T follicular helper cell (primary cell): Measurements from ENCODE around the gene TRPM2.
A peak's percentile ranks its signal among the peaks of the same experiment; 100 is the strongest.

ENCODE experiments used
- DNase-seq: peaks from one replicate; pipeline ENCODE4 v3.0.0-alpha.2; 2020; ENCODE audit warnings: low read depth

The TRPM2 gene

GRCh38 chr21:44445145-44445812 lies 91.9 kb downstream of the TRPM2 start:
- DNase-seq = no peak

DNA sequence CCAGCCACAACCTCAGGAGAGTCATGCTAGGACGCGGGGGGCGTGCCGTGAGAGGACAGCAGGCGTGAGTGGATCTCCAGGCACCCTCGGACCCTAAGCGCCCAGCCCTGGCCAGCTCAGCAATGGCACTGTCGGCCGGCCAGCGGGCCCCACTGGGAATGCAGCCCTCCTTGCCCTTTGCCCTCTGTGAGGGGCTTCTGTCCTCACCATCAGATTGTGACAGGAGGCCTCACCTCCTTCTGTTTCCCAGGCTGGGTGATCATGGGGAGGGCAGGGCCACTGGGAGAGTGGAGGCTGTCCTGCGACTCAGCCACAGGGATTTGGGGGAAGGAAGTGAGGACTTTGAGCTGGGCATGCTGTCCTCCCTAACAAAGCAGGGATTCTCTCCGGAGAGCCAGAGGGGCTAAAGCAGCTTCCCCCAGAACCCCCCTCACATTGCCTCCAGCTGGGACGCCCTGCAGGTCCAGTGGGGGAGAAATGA lies 95.3 kb downstream of the TRPM2 start:
- no peak for DNase-seq

GRCh38 chr21:44449473-44450363 lies 96.3 kb downstream of the TRPM2 start:
- DNase-seq = no peak

DNA sequence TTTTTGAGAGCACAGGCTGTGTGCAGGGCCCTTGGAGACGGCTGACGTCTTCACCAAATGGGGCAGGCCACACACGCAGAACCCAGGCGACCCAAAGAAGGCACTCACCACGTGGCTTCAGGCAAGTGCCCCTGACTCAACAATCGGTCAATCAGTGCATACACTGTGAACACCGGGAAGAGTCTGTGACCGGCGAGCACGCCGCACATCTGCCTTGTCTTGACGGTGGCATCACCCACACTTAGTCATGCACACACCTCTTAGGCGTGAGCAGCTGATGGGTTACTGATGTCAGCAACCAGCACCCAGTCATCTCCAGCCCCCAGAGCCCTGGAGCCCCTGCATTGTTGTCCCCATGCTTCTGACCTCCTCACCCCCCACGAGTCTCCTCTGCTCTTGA lies 97.0 kb downstream of the TRPM2 start:
- DNase-seq = no peak

GRCh38 chr21:44450999-44451398 lies 97.6 kb downstream of the TRPM2 start:
- DNase-seq = no peak

DNA sequence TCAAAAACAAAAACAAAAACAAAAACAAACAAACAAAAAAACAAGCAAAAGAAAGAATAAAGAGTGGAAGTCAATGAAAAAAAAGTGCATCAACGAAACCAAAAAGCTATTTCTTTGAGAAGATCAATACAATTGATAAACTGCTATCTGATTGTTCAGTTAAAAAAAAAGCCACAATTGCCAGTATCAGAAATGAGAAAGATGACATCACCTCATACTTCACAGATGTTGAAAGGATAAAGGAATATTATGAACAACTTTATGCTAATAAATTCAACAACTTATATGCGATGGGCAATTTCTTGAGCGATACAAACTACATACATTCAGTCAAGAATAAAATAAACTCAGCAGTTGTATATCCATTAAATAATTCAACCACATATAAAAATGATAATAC lies 99.7 kb downstream of the TRPM2 start:
- DNase-seq = no peak

DNA sequence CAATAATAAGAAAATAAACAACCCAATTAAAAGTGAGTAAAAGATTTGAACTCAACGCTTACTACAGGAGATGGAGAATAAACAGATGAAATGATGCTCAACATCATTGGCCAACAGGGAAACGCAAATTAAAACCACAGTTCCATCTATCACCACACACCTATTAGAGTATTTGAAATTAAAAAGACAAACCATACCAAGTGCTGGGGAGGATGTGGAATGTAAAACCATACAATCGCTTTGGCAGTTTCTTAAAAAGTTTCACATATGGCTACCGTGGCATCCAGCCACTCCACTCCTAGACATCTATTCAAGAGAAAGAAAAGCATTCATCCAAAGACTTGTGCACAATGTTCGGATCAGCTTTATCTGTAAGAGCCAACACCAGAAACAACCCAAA lies 100.6 kb downstream of the TRPM2 start:
- DNase-seq = no peak

DNA sequence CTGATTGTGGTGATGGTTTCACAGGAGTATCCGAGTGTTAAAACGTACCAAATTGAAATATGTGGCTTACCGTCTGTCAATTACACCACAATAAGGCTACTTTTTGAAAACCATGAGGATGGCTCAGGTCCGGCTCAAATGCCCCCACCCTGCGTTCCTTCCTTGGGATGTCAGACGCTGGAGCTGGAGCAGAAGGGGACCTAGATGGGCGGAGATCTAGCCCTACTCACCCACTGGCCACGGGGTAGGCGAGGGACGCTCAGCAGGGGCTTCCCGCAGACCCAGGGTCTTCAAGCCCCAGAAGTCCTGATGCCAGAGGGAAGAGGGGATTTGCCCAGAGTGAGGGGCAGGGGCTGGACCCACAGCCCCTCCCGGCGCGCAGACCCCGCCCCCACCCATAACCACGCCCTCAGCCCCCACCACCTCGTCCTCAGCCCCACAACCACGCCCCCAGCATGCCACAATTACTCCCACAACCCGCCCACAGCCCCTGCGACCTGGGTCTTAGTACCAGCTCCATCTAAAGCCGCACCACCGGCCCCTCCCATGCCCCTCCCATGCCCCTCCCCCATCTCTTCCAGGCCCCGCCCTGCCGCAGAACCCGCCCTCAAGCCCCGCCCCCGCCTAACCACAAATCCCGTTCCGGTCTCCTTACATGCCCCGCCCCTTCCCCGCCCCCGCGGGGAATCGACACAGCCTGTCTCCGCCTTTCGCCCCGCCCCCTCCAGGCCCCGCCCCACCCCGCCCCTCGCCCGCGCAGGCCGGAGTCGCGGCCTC lies 101.5 kb downstream of the TRPM2 start, which contains the start of gene LRRC3:
TSS of gene LRRC3 (plus strand) at position 764 of the 777 bp plus-strand sequence. CDS start 1,135 bp downstream, outside the sequence.
- peak; percentile 81 for DNase-seq

- no peak for DNase-seq
Observed at GRCh38 chr21:44455524-44456213, 102.2 kb downstream of the TRPM2 start.

GRCh38 chr21:44456214-44456914 lies 102.9 kb downstream of the TRPM2 start:
- no peak for DNase-seq

DNA sequence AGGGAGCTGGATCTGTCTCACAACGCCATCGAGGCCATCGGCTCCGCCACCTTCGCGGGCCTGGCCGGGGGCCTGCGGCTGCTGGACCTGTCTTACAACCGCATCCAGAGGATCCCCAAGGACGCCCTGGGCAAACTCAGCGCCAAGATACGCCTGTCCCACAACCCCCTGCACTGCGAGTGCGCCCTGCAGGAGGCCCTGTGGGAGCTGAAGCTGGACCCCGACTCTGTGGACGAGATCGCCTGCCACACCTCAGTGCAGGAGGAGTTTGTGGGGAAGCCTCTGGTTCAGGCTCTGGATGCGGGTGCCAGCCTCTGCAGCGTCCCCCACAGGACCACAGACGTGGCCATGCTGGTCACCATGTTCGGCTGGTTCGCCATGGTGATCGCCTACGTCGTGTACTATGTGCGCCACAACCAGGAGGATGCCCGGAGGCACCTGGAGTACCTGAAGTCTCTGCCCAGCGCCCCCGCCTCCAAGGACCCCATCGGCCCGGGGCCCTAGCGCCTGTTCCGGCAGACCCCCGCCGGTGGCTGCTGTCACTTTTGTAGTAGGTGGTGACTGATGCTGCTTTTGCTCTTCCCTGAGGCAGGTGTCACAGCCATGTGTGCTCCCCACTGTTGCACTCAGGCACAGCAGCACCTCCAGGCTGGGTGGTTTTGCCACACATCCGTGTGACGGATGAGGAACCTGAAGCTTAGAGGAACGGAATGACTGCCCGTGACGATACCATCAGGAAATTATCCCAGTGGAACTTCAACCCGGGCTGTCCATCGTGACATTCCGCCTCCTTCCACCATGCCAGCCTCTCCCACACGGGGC lies 103.7 kb downstream of the TRPM2 start:
- DNase-seq = no peak

DNA sequence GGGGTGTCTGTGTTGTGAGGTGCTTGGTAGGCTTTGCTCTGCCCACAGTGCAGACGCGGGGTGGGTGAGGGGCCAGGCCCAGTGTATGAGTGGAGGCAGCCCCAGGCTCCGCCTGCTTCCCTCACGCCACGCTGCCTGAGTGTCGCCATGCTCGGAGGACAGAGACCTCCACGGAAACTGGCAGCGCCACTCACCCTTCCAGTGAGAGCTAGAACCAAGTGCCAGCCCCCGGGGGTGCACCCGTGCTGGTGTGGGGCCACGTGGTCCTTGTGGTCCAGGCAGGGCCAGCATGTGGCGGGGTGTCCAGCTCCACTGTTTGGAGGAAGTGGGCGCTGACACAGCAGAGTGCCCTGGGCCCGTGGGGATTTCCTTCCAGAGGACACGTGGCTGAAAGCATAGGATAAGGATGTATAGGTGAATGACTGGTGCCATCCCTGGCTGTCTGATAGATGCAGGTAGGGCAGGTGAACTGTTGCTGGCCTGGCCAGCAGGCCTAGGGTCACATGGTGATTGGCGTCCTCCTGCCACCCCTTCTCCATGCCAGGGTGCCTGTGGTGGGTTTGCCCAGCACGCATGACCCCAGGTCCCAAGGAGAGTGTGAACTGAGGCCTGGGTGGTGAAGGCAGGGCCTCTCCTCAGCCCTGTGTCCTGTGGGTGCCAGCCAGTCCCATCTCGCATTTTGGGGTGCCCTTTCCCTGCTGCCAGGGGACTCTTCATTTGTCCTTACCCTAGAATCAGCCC lies 105.7 kb downstream of the TRPM2 start:
- no peak for DNase-seq

- no peak for DNase-seq
Observed at GRCh38 chr21:44459712-44460440, 106.5 kb downstream of the TRPM2 start.

- no peak for DNase-seq
Observed at GRCh38 chr21:44460441-44460755, 107.0 kb downstream of the TRPM2 start.

- DNase-seq = no peak
Observed at GRCh38 chr21:44461005-44461404, 107.6 kb downstream of the TRPM2 start.

DNA sequence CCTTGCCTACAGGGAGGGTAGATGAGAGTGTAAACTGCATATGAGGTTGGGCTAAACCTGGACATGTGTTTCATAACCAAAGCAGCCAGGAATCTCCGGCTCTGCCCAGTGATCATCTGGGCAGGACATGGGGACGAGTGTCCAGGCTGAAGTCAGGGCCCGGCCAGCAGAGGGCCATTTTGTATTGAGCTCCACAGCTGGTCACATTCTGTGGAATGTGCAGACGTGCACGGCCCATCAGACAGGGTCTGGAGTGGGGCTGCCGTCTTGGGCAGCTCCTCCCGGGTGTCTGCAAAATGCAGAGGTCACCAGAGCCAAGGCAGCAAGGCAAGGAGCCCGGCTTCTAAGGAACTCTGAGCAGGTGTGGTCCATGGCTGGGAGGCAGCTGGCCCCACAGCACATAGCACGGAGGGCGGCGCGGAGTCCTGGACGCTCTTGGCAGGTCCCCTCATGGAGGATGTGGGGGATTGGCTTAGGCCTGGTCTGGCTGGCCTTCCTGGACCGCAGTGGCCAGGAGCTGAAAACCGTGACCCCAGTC lies 108.1 kb downstream of the TRPM2 start:
- no peak for DNase-seq

DNA sequence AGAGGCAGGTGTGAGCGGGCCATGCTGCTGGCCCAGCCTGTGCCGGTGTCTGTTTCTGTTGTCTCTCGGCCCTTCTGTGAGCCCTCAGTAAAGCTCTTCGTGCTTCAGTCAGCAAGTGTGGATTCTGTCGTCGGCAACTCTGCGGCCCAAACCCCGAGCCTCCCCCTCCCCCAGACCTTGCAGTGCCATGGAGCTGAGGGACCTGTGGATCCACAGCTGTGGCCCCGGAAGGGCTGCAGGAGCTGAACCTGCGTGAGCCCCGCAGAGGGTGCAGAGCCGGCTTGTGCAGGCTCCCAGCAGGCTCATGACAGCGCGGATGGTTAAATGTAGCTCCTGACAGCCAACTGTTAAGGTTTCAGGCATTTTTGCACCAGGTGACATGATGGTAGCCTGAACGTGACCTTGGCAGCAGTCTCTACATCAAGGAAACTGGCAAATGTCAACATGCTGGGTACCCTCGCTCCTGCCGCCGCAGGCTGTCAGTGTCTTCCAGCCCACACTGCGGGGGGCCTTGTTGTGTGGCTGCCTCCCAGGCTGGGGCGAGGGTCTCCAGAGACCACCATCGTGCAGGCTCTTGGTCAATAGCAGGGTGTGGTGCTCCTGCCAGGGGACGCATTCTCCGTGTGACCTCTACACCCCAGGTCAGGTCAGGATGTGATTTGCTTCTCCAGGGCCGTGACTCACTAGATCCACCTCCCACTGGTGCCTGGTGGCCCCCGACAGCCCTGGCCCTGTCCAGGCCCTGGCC lies 108.8 kb downstream of the TRPM2 start:
- no peak for DNase-seq

DNA sequence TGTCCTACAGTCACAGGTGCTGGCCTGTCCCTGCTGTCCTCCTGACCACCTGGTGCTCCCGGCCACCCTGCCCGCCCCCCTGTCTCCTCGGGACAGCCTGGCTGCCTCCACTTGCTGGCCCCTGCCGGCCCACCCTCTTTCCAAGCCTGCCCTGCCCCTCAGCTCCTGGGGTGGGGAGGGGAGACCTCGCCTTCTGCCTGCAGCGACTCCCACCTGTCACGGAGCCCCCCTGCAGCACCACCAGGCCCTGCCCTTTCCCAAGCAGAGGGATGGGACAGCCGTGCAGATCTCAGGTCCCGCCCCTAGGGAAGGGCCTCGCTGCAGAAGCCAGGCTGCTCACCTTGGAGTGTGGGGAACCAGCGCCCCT lies 109.4 kb downstream of the TRPM2 start:
- no peak for DNase-seq
